ENCODE results near the gene DARS1.
A peak's percentile ranks its signal among the peaks of the same experiment; 100 is the strongest.

Gene DARS1

GRCh38 chr2:136001131-136001530 lies 15.7 kb upstream of the DARS1 start:
- H3K27ac ChIP-seq (replicated peaks; ENCODE audit: low read length) = no peak overlapping the region
- H3K9me3 ChIP-seq (replicated peaks in 1 of 2; ENCODE audit: control insufficient read depth in 2 of 2, insufficient read depth in 1 of 2, low read depth in 1 of 2, low read length in 2 of 2) = peaks cover 0 to 2% of the 10 kb centered on the region in 2 donors
- no peak overlapping the region for H3K14ac ChIP-seq (ENCODE audit: low read length)
- no peak overlapping the region for H3K18ac ChIP-seq (ENCODE audit: low read length)
- no peak for DNase-seq (ENCODE audit: low spot score)
- H2AK5ac ChIP-seq (ENCODE audit: low read depth, low read length) = no peak overlapping the region
- H3K23ac ChIP-seq (ENCODE audit: low read depth, low read length, poor library complexity) = no peak overlapping the region
- no peak overlapping the region for H4K8ac ChIP-seq (ENCODE audit: low read depth, low read length)
- H3K4me3 ChIP-seq (ENCODE audit: low read length in 2 of 2) = no peak overlapping the region
- no peak overlapping the region for H2BK12ac ChIP-seq (ENCODE audit: low read length)
- WGBS, 2 donors (ENCODE audit: extremely low coverage in 2 of 2, insufficient read length in 2 of 2, insufficient replicate concordance in 1 of 2) = no CpG with 5 or more reads among the region's 1 CpG
- H3K36me3 ChIP-seq (replicated peaks in 1 of 2; ENCODE audit: control insufficient read depth in 2 of 2, insufficient read depth in 2 of 2, low read length in 2 of 2) = no peaks in the 10 kb centered on the region
- H2BK15ac ChIP-seq (ENCODE audit: low read length) = no peak overlapping the region
- H2AFZ ChIP-seq (ENCODE audit: low read length) = no peak overlapping the region
- no peak overlapping the region for H2BK120ac ChIP-seq (ENCODE audit: low read depth, low read length)
- no peaks in the 10 kb centered on the region for H3K79me1 ChIP-seq (ENCODE audit: low read depth, low read length)
- H3K9ac ChIP-seq (ENCODE audit: low read depth, low read length, poor library complexity) = no peak overlapping the region
- H2BK5ac ChIP-seq (ENCODE audit: low read length) = no peak overlapping the region
- no peak overlapping the region for H3K4me2 ChIP-seq (ENCODE audit: insufficient read depth, low read length, poor library complexity, severe bottlenecking)
- H3K4ac ChIP-seq (ENCODE audit: low read length) = no peak overlapping the region
- H4K91ac ChIP-seq (ENCODE audit: low read depth, low read length, poor library complexity) = no peak overlapping the region
- no peaks in the 10 kb centered on the region for H3K27me3 ChIP-seq (ENCODE audit: control insufficient read depth in 3 of 3, insufficient read depth in 3 of 3, low read depth in 1 of 3, low read length in 3 of 3)
- H3K4me1 ChIP-seq (ENCODE audit: control insufficient read depth in 2 of 2, insufficient read depth in 1 of 2, low read depth in 1 of 2, low read length in 2 of 2) = peaks cover 7 to 16% of the 10 kb centered on the region in 2 donors

DNA sequence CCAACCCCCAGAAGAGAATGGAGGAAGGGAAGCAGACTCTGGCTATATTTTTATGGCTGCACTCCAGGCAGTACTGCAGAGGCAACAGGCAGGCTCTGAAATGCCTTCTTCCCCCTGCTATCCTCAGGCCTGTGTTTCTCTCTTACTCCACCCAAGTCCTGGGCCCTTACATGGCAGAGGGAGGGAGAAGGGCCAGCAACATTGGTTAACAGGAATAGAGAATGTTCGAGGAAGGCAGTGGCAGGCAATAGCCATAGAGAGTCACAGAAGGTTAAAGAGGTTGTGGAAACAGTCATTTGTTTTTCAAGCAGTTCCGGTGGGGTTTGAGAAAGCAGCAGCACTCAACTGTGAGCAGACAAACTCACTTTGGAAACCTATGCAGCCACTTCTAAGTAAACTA lies 15.1 kb upstream of the DARS1 start:
- Histone ChIP-seq H3K27me3 (ENCODE audit: control insufficient read depth in 3 of 3, insufficient read depth in 3 of 3, low read depth in 1 of 3, low read length in 3 of 3) (no peaks in the 10 kb centered on the region), H4K91ac (ENCODE audit: low read depth, low read length, poor library complexity) (no peak overlapping the region), H2AFZ (ENCODE audit: low read length) (peak overlapping the region; percentile 83), H3K9ac (ENCODE audit: low read depth, low read length, poor library complexity) (no peak overlapping the region), H2BK12ac (ENCODE audit: low read length) (no peak overlapping the region), H3K9me3 (replicated peaks in 1 of 2; ENCODE audit: control insufficient read depth in 2 of 2, insufficient read depth in 1 of 2, low read depth in 1 of 2, low read length in 2 of 2) (peaks cover 0 to 2% of the 10 kb centered on the region in 2 donors), H3K4me3 (ENCODE audit: low read length in 2 of 2) (no peak overlapping the region), H2AK5ac (ENCODE audit: low read depth, low read length) (no peak overlapping the region), H4K8ac (ENCODE audit: low read depth, low read length) (no peak overlapping the region), H3K14ac (ENCODE audit: low read length) (no peak overlapping the region), H3K23ac (ENCODE audit: low read depth, low read length, poor library complexity) (no peak overlapping the region), H2BK5ac (ENCODE audit: low read length) (no peak overlapping the region), H3K4ac (ENCODE audit: low read length) (no peak overlapping the region), H3K27ac (replicated peaks; ENCODE audit: low read length) (peak overlapping the region; percentile 8), H3K36me3 (replicated peaks in 1 of 2; ENCODE audit: control insufficient read depth in 2 of 2, insufficient read depth in 2 of 2, low read length in 2 of 2) (no peaks in the 10 kb centered on the region), H3K79me1 (ENCODE audit: low read depth, low read length) (no peaks in the 10 kb centered on the region), H3K4me2 (ENCODE audit: insufficient read depth, low read length, poor library complexity, severe bottlenecking) (no peak overlapping the region), H3K4me1 (ENCODE audit: control insufficient read depth in 2 of 2, insufficient read depth in 1 of 2, low read depth in 1 of 2, low read length in 2 of 2) (peaks cover 7 to 15% of the 10 kb centered on the region in 2 donors), H2BK120ac (ENCODE audit: low read depth, low read length) (no peak overlapping the region), H2BK15ac (ENCODE audit: low read length) (no peak overlapping the region), H3K18ac (ENCODE audit: low read length) (peak overlapping the region; percentile 73)
- no CpG with 5 or more reads among the region's 2 CpGs for WGBS, 2 donors (ENCODE audit: extremely low coverage in 2 of 2, insufficient read length in 2 of 2, insufficient replicate concordance in 1 of 2)
- no peak for DNase-seq (ENCODE audit: low spot score)

DNA sequence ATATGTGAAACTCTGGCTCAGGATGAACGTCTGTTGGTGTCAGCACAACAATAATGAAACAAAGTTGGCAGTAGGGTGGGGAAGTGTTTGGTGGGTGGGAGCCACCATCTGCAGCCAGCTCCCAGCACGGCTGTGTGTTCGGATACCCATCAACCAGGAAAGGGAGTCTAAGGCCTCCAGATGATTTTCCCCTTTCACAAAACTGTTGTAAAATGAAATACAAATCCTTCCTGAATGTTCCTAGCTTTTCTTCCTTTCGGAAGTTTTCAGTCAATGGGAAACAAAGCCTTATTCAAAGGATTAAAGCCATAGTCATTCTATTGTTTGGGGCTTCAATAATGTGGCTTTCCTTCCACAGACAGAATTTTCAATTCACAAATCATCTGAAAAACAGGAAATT lies 14.5 kb upstream of the DARS1 start:
- Histone ChIP-seq H3K14ac (ENCODE audit: low read length) (no peak overlapping the region), H4K8ac (ENCODE audit: low read depth, low read length) (no peak overlapping the region), H3K4me1 (ENCODE audit: control insufficient read depth in 2 of 2, insufficient read depth in 1 of 2, low read depth in 1 of 2, low read length in 2 of 2) (peaks cover 7 to 15% of the 10 kb centered on the region in 2 donors), H2AK5ac (ENCODE audit: low read depth, low read length) (no peak overlapping the region), H3K36me3 (replicated peaks in 1 of 2; ENCODE audit: control insufficient read depth in 2 of 2, insufficient read depth in 2 of 2, low read length in 2 of 2) (no peaks in the 10 kb centered on the region), H3K9ac (ENCODE audit: low read depth, low read length, poor library complexity) (no peak overlapping the region), H3K27ac (replicated peaks; ENCODE audit: low read length) (no peak overlapping the region), H3K4me2 (ENCODE audit: insufficient read depth, low read length, poor library complexity, severe bottlenecking) (no peak overlapping the region), H3K9me3 (replicated peaks in 1 of 2; ENCODE audit: control insufficient read depth in 2 of 2, insufficient read depth in 1 of 2, low read depth in 1 of 2, low read length in 2 of 2) (peaks cover 0 to 2% of the 10 kb centered on the region in 2 donors), H3K79me1 (ENCODE audit: low read depth, low read length) (no peaks in the 10 kb centered on the region), H4K91ac (ENCODE audit: low read depth, low read length, poor library complexity) (no peak overlapping the region), H2BK120ac (ENCODE audit: low read depth, low read length) (no peak overlapping the region), H2BK5ac (ENCODE audit: low read length) (no peak overlapping the region), H3K4me3 (ENCODE audit: low read length in 2 of 2) (no peak overlapping the region), H2BK12ac (ENCODE audit: low read length) (no peak overlapping the region), H3K27me3 (ENCODE audit: control insufficient read depth in 3 of 3, insufficient read depth in 3 of 3, low read depth in 1 of 3, low read length in 3 of 3) (no peaks in the 10 kb centered on the region), H3K23ac (ENCODE audit: low read depth, low read length, poor library complexity) (no peak overlapping the region), H2AFZ (ENCODE audit: low read length) (peak overlapping the region; percentile 83), H3K4ac (ENCODE audit: low read length) (no peak overlapping the region), H2BK15ac (ENCODE audit: low read length) (no peak overlapping the region), H3K18ac (ENCODE audit: low read length) (no peak overlapping the region)
- DNase-seq (ENCODE audit: low spot score) = no peak
- no CpG with 5 or more reads among the region's 4 CpGs for WGBS, 2 donors (ENCODE audit: extremely low coverage in 2 of 2, insufficient read length in 2 of 2, insufficient replicate concordance in 1 of 2)

GRCh38 chr2:135998879-135999278 lies 13.5 kb upstream of the DARS1 start:
- no peak overlapping the region for H2AFZ ChIP-seq (ENCODE audit: low read length)
- no peaks in the 10 kb centered on the region for H3K36me3 ChIP-seq (replicated peaks in 1 of 2; ENCODE audit: control insufficient read depth in 2 of 2, insufficient read depth in 2 of 2, low read length in 2 of 2)
- no peak overlapping the region for H3K27ac ChIP-seq (replicated peaks; ENCODE audit: low read length)
- no peak overlapping the region for H3K14ac ChIP-seq (ENCODE audit: low read length)
- no peak overlapping the region for H2BK15ac ChIP-seq (ENCODE audit: low read length)
- DNase-seq (ENCODE audit: low spot score) = no peak
- H3K27me3 ChIP-seq (ENCODE audit: control insufficient read depth in 3 of 3, insufficient read depth in 3 of 3, low read depth in 1 of 3, low read length in 3 of 3) = no peaks in the 10 kb centered on the region
- no peak overlapping the region for H4K91ac ChIP-seq (ENCODE audit: low read depth, low read length, poor library complexity)
- WGBS, 2 donors (ENCODE audit: extremely low coverage in 2 of 2, insufficient read length in 2 of 2, insufficient replicate concordance in 1 of 2) = no CpG with 5 or more reads among the region's 5 CpGs
- no peak overlapping the region for H2AK5ac ChIP-seq (ENCODE audit: low read depth, low read length)
- H3K4me3 ChIP-seq (ENCODE audit: low read length in 2 of 2) = no peak overlapping the region
- H4K8ac ChIP-seq (ENCODE audit: low read depth, low read length) = no peak overlapping the region
- H3K18ac ChIP-seq (ENCODE audit: low read length) = no peak overlapping the region
- no peak overlapping the region for H3K9ac ChIP-seq (ENCODE audit: low read depth, low read length, poor library complexity)
- H3K79me1 ChIP-seq (ENCODE audit: low read depth, low read length) = no peaks in the 10 kb centered on the region
- H2BK5ac ChIP-seq (ENCODE audit: low read length) = no peak overlapping the region
- no peaks in the 10 kb centered on the region for H3K9me3 ChIP-seq (replicated peaks in 1 of 2; ENCODE audit: control insufficient read depth in 2 of 2, insufficient read depth in 1 of 2, low read depth in 1 of 2, low read length in 2 of 2)
- H3K4me2 ChIP-seq (ENCODE audit: insufficient read depth, low read length, poor library complexity, severe bottlenecking) = no peak overlapping the region
- H3K23ac ChIP-seq (ENCODE audit: low read depth, low read length, poor library complexity) = no peak overlapping the region
- H3K4ac ChIP-seq (ENCODE audit: low read length) = no peak overlapping the region
- peaks cover 7 to 15% of the 10 kb centered on the region in 2 donors for H3K4me1 ChIP-seq (ENCODE audit: control insufficient read depth in 2 of 2, insufficient read depth in 1 of 2, low read depth in 1 of 2, low read length in 2 of 2)
- H2BK120ac ChIP-seq (ENCODE audit: low read depth, low read length) = no peak overlapping the region
- H2BK12ac ChIP-seq (ENCODE audit: low read length) = no peak overlapping the region

Data from neuronal stem cell (in vitro differentiated cells).